HepG2 (cell line): ENCODE results near the gene NEURL2. TPM values are rescaled to one million over a fixed set of nuclear protein-coding genes. Genes with fewer than 3 reads are reported as not detected.

Experiments used
- ADNP ChIP-seq: sonication (generic); formaldehyde crosslinking; IDR thresholded peaks from 2 replicates; pipeline ENCODE4 v1.4.0; 2020; ENCODE audit warnings: missing genetic modification reagents
- ARID5B ChIP-seq: IDR thresholded peaks from 2 replicates; pipeline ENCODE4 v1.4.0; 2020; ENCODE audit warnings: mild to moderate bottlenecking, missing genetic modification reagents
- ARNTL ChIP-seq: sonication (generic); formaldehyde crosslinking; IDR thresholded peaks from 2 replicates; pipeline ENCODE4 v1.4.0; 2020; ENCODE audit warnings: mild to moderate bottlenecking, missing genetic modification reagents
- ATF5 ChIP-seq: sonication (generic); formaldehyde crosslinking; IDR thresholded peaks from 2 replicates; pipeline ENCODE4 v1.4.0; 2020; ENCODE audit warnings: mild to moderate bottlenecking, low read depth, missing genetic modification reagents
- BRCA1 ChIP-seq: sonication (generic); formaldehyde crosslinking; IDR thresholded peaks from 2 replicates; pipeline ENCODE4 v1.4.0; 2020; ENCODE audit warnings: missing genetic modification reagents
- GATAD1 ChIP-seq: IDR thresholded peaks from 2 replicates; pipeline ENCODE4 v1.6.1; 2016; ENCODE audit warnings: missing genetic modification reagents, missing compliant biosample characterization
- NRL ChIP-seq: sonication (generic); formaldehyde crosslinking; IDR thresholded peaks from 2 replicates; pipeline ENCODE4 v1.5.0; 2020; ENCODE audit warnings: missing genetic modification reagents, mild to moderate bottlenecking, moderate library complexity, borderline replicate concordance
- POLR2AphosphoS2 ChIP-seq: IDR thresholded peaks from 2 replicates; pipeline ENCODE4 v1.6.1; 2011; ENCODE audit warnings: low read depth, low read length, improper control_type of control experiment
- SOX13 ChIP-seq, 3 experiments: fragments of 450-650 bp in 1 of 3; sonication (generic) in 1 of 3; formaldehyde crosslinking in 1 of 3; IDR thresholded peaks in 2 of 3; conservative IDR thresholded peaks in 1 of 3; 2 replicates each; pipeline versions ENCODE4 v1.5.0 to v1.6.1; 2016 to 2020; ENCODE audit warnings: antibody characterized with exemption in 1 of 3, mild to moderate bottlenecking in 1 of 3, missing compliant biosample characterization in 1 of 3, missing genetic modification reagents in 1 of 3, moderate library complexity in 1 of 3
- XRCC5 ChIP-seq: fragments of 200-400 bp; formaldehyde crosslinking; optimal IDR thresholded peaks from 2 replicates; pipeline ENCODE3; 2017; ENCODE audit warnings: mild to moderate bottlenecking, low read length
- ZNF124 ChIP-seq: sonication (generic); formaldehyde crosslinking; IDR thresholded peaks from 2 replicates; pipeline ENCODE4 v1.4.0; 2020; ENCODE audit warnings: missing genetic modification reagents
- ZNF263 ChIP-seq: sonication (generic); formaldehyde crosslinking; IDR thresholded peaks from 2 replicates; pipeline ENCODE4 v1.4.0; 2020; ENCODE audit warnings: missing genetic modification reagents
- ZNF460 ChIP-seq: sonication (generic); formaldehyde crosslinking; IDR thresholded peaks from 2 replicates; pipeline ENCODE4 v1.5.1; 2020; ENCODE audit warnings: missing genetic modification reagents, mild to moderate bottlenecking, borderline replicate concordance
- ZNF557 ChIP-seq: sonication (generic); formaldehyde crosslinking; IDR thresholded peaks from 2 replicates; pipeline ENCODE4 v1.4.0; 2020; ENCODE audit warnings: missing genetic modification reagents
- ZNF629 ChIP-seq: sonication (generic); formaldehyde crosslinking; conservative IDR thresholded peaks from 2 replicates; pipeline ENCODE4 v1.5.0; 2020; ENCODE audit warnings: missing genetic modification reagents
- ZNF788 ChIP-seq: sonication (generic); formaldehyde crosslinking; IDR thresholded peaks from 2 replicates; pipeline ENCODE4 v1.5.0; 2020; ENCODE audit warnings: mild to moderate bottlenecking, missing genetic modification reagents, borderline replicate concordance
- ZSCAN29 ChIP-seq: sonication (generic); formaldehyde crosslinking; conservative IDR thresholded peaks from 2 replicates; pipeline ENCODE4 v1.4.0; 2020; ENCODE audit warnings: mild to moderate bottlenecking, missing genetic modification reagents
- polyA plus RNA-seq, 8 experiments: library from polyadenylated mRNA; depleted of rRNA in 3 of 8; stranded (reverse) in 7 of 8; unstranded in 1 of 8; fragments of >200 nt; fragmentation: Illumina TruSeq in 4 of 8; extraction: Trizol in 4 of 8; gene quantifications; 2 replicates each; pipeline versions ENCODE4 v1.2.1 to v1.2.3, GENCODE V29; 2011 to 2016; ENCODE audit warnings: low read depth in 4 of 8, missing spikeins in 1 of 8, mixed read lengths in 1 of 8; ENCODE audit not compliant: insufficient read depth in 1 of 8
- total RNA-seq, 5 experiments: library from RNA; depleted of rRNA; stranded (reverse); fragments of >200 nt; fragmentation: Illumina TruSeq; extraction: Trizol; gene quantifications; 2 replicates each; pipeline ENCODE4 v1.2.3, GENCODE V29; 2016; ENCODE audit warnings: low read depth in 1 of 5
- TF ChIP-seq, protein P1 (sequence below): sonication (generic); formaldehyde crosslinking; IDR thresholded peaks from 2 replicates; pipeline ENCODE4 v1.4.0; 2020; ENCODE audit warnings: mild to moderate bottlenecking, missing genetic modification reagents
- TF ChIP-seq, protein P2 (sequence below), 2 experiments: sonication (generic) in 1 of 2; formaldehyde crosslinking in 1 of 2; IDR thresholded peaks; 2 replicates each; pipeline versions ENCODE4 v1.4.0 to v1.6.1; 2018 to 2020; ENCODE audit warnings: missing genetic modification reagents in 2 of 2, borderline replicate concordance in 1 of 2, low read depth in 1 of 2, mild to moderate bottlenecking in 1 of 2, missing biosample characterization in 1 of 2

The NEURL2 gene
- total and polyA plus RNA-seq, 2 of the 13 experiments (the other 11 are each of a cell fraction or from before 2014, with no cell fraction given): 7.2 to 9.7 TPM

- TF ChIP-seq NRL: peak; percentile 75; the same call in 1 of the 2 replicates
- TF ChIP-seq ARID5B (CRISPR knock-in tag): peak; percentile 78
- peak; percentile 62; the same call in 1 of the 2 replicates for TF ChIP-seq ADNP (CRISPR knock-in tag)
- TF ChIP-seq ZNF124: peak; percentile 62; the same call in 1 of the 2 replicates
- no peak for TF ChIP-seq ATF5 (CRISPR knock-in tag)
- peak; percentile 36; the same call in 1 of the 2 replicates for TF ChIP-seq BRCA1
- 0 out of 2 replicates have a peak, but pooled peaks have one; percentile 35 for TF ChIP-seq ZNF557 (CRISPR knock-in tag)
- TF ChIP-seq ZNF460 (CRISPR knock-in tag): peak; percentile 73
- TF ChIP-seq ZNF629 (CRISPR knock-in tag): 0 out of 2 replicates have a peak, but pooled peaks have one; percentile 20
- peak; percentile 58; the same call in 1 of the 2 replicates for TF ChIP-seq ARNTL (CRISPR knock-in tag)
- TF ChIP-seq ZSCAN29 (CRISPR knock-in tag): no peak
- no peak for TF ChIP-seq POLR2AphosphoS2
- TF ChIP-seq, protein P1, sequence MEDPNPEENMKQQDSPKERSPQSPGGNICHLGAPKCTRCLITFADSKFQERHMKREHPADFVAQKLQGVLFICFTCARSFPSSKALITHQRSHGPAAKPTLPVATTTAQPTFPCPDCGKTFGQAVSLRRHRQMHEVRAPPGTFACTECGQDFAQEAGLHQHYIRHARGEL (CRISPR knock-in tag): 0 out of 2 replicates have a peak, but pooled peaks have one; percentile 24
- TF ChIP-seq, protein P2, sequence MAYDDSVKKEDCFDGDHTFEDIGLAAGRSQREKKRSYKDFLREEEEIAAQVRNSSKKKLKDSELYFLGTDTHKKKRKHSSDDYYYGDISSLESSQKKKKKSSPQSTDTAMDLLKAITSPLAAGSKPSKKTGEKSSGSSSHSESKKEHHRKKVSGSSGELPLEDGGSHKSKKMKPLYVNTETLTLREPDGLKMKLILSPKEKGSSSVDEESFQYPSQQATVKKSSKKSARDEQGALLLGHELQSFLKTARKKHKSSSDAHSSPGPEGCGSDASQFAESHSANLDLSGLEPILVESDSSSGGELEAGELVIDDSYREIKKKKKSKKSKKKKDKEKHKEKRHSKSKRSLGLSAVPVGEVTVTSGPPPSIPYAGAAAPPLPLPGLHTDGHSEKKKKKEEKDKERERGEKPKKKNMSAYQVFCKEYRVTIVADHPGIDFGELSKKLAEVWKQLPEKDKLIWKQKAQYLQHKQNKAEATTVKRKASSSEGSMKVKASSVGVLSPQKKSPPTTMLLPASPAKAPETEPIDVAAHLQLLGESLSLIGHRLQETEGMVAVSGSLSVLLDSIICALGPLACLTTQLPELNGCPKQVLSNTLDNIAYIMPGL (CRISPR knock-in tag; IDR thresholded peaks at IDR 0.05; ENCODE audit: borderline replicate concordance in 1 of 2, low read depth in 1 of 2): peak in 1 of 2 experiments; percentile 29; a peak in 2 of 4 replicates
- peak; percentile 74; the same call in 1 of the 2 replicates for TF ChIP-seq ZNF788 (CRISPR knock-in tag)
- no peak for TF ChIP-seq XRCC5
- peak; percentile 27; the same call in 1 of the 2 replicates for TF ChIP-seq GATAD1 (CRISPR knock-in tag)
- 0 out of 2 replicates have a peak, but pooled peaks have one; percentile 32 for TF ChIP-seq ZNF263 (CRISPR knock-in tag)
- 0 out of 2 replicates have a peak, but pooled peaks have one; percentile 30 for TF ChIP-seq SOX13 (IDR thresholded peaks at IDR 0.05)
- TF ChIP-seq SOX13 (CRISPR knock-in tag; conservative IDR thresholded peaks at IDR 0.05 in 1 of 2, IDR thresholded peaks at IDR 0.05 in 1 of 2): peak in 1 of 2 experiments; percentile 56; a peak in 2 of 4 replicates
These were observed 19.0 kb upstream of the NEURL2 start (continued) for GRCh38 chr20:45909817-45910669.
